ENCODE results near the gene SCARF2. TPM values are rescaled to one million over a fixed set of nuclear protein-coding genes. Genes with fewer than 3 reads are reported as not detected.

Gene SCARF2
- total RNA-seq, 1 experiment from 2014 or later: 26.3 TPM

DNA sequence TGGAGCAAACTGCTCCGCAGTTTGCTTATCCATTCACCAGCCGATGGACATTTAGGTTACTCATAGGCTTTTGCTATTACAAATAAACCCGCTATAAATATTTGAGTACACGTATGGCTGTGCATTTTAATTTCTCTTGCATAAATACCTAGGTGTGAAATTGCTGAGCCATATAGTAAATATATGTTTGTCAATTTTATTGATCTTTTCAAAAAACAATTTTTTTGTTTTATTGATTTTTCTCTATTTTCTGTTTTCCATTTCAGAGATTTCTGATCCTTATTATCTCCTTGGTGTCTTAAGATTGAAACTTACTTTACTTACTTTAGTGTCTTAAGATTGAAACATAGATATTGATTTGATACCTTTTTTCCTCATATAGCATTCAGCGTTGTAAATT, 39.2 kb downstream of the SCARF2 start (continued):
- TF ChIP-seq, protein P1, sequence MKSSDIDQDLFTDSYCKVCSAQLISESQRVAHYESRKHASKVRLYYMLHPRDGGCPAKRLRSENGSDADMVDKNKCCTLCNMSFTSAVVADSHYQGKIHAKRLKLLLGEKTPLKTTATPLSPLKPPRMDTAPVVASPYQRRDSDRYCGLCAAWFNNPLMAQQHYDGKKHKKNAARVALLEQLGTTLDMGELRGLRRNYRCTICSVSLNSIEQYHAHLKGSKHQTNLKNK (CRISPR knock-in tag; IDR thresholded peaks at IDR 0.05): no peak
- TF ChIP-seq ESRRA (CRISPR knock-in tag; IDR thresholded peaks at IDR 0.05; ENCODE audit: borderline replicate concordance) (no peak), ATF1 (CRISPR knock-in tag; IDR thresholded peaks at IDR 0.05) (no peak), ZNF423 (CRISPR knock-in tag; IDR thresholded peaks at IDR 0.05) (no peak)
- TF ChIP-seq, protein P2, sequence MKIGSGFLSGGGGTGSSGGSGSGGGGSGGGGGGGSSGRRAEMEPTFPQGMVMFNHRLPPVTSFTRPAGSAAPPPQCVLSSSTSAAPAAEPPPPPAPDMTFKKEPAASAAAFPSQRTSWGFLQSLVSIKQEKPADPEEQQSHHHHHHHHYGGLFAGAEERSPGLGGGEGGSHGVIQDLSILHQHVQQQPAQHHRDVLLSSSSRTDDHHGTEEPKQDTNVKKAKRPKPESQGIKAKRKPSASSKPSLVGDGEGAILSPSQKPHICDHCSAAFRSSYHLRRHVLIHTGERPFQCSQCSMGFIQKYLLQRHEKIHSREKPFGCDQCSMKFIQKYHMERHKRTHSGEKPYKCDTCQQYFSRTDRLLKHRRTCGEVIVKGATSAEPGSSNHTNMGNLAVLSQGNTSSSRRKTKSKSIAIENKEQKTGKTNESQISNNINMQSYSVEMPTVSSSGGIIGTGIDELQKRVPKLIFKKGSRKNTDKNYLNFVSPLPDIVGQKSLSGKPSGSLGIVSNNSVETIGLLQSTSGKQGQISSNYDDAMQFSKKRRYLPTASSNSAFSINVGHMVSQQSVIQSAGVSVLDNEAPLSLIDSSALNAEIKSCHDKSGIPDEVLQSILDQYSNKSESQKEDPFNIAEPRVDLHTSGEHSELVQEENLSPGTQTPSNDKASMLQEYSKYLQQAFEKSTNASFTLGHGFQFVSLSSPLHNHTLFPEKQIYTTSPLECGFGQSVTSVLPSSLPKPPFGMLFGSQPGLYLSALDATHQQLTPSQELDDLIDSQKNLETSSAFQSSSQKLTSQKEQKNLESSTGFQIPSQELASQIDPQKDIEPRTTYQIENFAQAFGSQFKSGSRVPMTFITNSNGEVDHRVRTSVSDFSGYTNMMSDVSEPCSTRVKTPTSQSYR (CRISPR knock-in tag; IDR thresholded peaks at IDR 0.05): no peak

DNA sequence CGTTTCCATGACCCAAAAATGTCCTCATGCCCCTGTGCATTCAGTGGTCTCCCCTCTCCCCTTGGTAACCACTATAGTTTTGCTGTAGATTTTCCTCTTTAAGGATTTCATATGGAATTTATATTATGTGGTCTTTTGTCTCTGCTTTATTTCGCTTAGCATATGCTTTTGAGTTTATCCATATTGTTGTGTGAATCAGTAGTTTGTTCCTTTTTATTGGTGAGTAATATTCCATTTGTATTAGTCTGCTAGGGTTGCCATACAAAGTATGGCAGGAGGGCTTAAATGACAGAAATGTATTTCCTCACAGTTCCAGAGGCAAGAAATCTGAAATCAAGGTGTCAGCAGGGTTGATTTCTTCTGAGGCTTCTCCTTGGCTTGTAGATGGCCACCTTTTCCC, 40.1 kb downstream of the SCARF2 start:
- TF ChIP-seq, protein P3, sequence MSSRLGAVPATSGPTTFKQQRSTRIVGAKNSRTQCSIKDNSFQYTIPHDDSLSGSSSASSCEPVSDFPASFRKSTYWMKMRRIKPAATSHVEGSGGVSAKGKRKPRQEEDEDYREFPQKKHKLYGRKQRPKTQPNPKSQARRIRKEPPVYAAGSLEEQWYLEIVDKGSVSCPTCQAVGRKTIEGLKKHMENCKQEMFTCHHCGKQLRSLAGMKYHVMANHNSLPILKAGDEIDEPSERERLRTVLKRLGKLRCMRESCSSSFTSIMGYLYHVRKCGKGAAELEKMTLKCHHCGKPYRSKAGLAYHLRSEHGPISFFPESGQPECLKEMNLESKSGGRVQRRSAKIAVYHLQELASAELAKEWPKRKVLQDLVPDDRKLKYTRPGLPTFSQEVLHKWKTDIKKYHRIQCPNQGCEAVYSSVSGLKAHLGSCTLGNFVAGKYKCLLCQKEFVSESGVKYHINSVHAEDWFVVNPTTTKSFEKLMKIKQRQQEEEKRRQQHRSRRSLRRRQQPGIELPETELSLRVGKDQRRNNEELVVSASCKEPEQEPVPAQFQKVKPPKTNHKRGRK (CRISPR knock-in tag; IDR thresholded peaks at IDR 0.05; ENCODE audit: borderline replicate concordance): no peak
- TF ChIP-seq ATF1 (CRISPR knock-in tag; IDR thresholded peaks at IDR 0.05): no peak
- no peak for TF ChIP-seq MXD4 (CRISPR knock-in tag; IDR thresholded peaks at IDR 0.05; ENCODE audit: borderline replicate concordance)
- TF ChIP-seq, protein P4, sequence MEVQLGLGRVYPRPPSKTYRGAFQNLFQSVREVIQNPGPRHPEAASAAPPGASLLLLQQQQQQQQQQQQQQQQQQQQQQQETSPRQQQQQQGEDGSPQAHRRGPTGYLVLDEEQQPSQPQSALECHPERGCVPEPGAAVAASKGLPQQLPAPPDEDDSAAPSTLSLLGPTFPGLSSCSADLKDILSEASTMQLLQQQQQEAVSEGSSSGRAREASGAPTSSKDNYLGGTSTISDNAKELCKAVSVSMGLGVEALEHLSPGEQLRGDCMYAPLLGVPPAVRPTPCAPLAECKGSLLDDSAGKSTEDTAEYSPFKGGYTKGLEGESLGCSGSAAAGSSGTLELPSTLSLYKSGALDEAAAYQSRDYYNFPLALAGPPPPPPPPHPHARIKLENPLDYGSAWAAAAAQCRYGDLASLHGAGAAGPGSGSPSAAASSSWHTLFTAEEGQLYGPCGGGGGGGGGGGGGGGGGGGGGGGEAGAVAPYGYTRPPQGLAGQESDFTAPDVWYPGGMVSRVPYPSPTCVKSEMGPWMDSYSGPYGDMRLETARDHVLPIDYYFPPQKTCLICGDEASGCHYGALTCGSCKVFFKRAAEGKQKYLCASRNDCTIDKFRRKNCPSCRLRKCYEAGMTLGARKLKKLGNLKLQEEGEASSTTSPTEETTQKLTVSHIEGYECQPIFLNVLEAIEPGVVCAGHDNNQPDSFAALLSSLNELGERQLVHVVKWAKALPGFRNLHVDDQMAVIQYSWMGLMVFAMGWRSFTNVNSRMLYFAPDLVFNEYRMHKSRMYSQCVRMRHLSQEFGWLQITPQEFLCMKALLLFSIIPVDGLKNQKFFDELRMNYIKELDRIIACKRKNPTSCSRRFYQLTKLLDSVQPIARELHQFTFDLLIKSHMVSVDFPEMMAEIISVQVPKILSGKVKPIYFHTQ (CRISPR knock-in tag; IDR thresholded peaks at IDR 0.05): no peak
- TF ChIP-seq, protein P5, sequence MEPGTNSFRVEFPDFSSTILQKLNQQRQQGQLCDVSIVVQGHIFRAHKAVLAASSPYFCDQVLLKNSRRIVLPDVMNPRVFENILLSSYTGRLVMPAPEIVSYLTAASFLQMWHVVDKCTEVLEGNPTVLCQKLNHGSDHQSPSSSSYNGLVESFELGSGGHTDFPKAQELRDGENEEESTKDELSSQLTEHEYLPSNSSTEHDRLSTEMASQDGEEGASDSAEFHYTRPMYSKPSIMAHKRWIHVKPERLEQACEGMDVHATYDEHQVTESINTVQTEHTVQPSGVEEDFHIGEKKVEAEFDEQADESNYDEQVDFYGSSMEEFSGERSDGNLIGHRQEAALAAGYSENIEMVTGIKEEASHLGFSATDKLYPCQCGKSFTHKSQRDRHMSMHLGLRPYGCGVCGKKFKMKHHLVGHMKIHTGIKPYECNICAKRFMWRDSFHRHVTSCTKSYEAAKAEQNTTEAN (CRISPR knock-in tag; IDR thresholded peaks at IDR 0.05): no peak
- no peak for TF ChIP-seq CBFB (CRISPR knock-in tag; IDR thresholded peaks at IDR 0.05; ENCODE audit: low read depth)
- TF ChIP-seq CREB1 (CRISPR knock-in tag; IDR thresholded peaks at IDR 0.05): no peak
- TF ChIP-seq, protein P6, sequence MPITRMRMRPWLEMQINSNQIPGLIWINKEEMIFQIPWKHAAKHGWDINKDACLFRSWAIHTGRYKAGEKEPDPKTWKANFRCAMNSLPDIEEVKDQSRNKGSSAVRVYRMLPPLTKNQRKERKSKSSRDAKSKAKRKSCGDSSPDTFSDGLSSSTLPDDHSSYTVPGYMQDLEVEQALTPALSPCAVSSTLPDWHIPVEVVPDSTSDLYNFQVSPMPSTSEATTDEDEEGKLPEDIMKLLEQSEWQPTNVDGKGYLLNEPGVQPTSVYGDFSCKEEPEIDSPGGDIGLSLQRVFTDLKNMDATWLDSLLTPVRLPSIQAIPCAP (CRISPR knock-in tag; IDR thresholded peaks at IDR 0.05): no peak
- TF ChIP-seq SOX15 (CRISPR knock-in tag; IDR thresholded peaks at IDR 0.05): no peak
- no peak for TF ChIP-seq ZNF263 (CRISPR knock-in tag; IDR thresholded peaks at IDR 0.05; ENCODE audit: low read depth)
- no peak for TF ChIP-seq ZNF138 (CRISPR knock-in tag; conservative IDR thresholded peaks at IDR 0.05)
- TF ChIP-seq ZNF396 (CRISPR knock-in tag; IDR thresholded peaks at IDR 0.05; ENCODE audit: borderline replicate concordance): no peak
- TF ChIP-seq, protein P7, sequence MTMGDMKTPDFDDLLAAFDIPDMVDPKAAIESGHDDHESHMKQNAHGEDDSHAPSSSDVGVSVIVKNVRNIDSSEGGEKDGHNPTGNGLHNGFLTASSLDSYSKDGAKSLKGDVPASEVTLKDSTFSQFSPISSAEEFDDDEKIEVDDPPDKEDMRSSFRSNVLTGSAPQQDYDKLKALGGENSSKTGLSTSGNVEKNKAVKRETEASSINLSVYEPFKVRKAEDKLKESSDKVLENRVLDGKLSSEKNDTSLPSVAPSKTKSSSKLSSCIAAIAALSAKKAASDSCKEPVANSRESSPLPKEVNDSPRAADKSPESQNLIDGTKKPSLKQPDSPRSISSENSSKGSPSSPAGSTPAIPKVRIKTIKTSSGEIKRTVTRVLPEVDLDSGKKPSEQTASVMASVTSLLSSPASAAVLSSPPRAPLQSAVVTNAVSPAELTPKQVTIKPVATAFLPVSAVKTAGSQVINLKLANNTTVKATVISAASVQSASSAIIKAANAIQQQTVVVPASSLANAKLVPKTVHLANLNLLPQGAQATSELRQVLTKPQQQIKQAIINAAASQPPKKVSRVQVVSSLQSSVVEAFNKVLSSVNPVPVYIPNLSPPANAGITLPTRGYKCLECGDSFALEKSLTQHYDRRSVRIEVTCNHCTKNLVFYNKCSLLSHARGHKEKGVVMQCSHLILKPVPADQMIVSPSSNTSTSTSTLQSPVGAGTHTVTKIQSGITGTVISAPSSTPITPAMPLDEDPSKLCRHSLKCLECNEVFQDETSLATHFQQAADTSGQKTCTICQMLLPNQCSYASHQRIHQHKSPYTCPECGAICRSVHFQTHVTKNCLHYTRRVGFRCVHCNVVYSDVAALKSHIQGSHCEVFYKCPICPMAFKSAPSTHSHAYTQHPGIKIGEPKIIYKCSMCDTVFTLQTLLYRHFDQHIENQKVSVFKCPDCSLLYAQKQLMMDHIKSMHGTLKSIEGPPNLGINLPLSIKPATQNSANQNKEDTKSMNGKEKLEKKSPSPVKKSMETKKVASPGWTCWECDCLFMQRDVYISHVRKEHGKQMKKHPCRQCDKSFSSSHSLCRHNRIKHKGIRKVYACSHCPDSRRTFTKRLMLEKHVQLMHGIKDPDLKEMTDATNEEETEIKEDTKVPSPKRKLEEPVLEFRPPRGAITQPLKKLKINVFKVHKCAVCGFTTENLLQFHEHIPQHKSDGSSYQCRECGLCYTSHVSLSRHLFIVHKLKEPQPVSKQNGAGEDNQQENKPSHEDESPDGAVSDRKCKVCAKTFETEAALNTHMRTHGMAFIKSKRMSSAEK (CRISPR knock-in tag; IDR thresholded peaks at IDR 0.05; ENCODE audit: borderline replicate concordance): no peak
- TF ChIP-seq KAT7 (CRISPR knock-in tag; IDR thresholded peaks at IDR 0.05; ENCODE audit: borderline replicate concordance): no peak
- POLR2A ChIA-PET: no interaction called here
- Mint-ChIP-seq H3K9me3 (no peaks in the 10 kb centered on the region), H3K27ac (peak overlapping the region; percentile 12; the same call in 1 of the 2 replicates), H3K4me1 (peaks cover 39% of the 10 kb centered on the region), H3K27me3 (ENCODE audit: low read depth) (no peaks in the 10 kb centered on the region; the same call in 1 of the 2 replicates), H3K4me3 (no peak overlapping the region), H3K36me3 (peaks cover 23% of the 10 kb centered on the region)
- DNase-seq (ENCODE audit: low spot score): no peak
- no peak for ATAC-seq
- CTCF ChIA-PET: interaction anchor here (0.9 to 4.5 kb wide), 2 partner anchors 21 kb away, joined by 6 to 30 read pairs; no protein-coding TSS in a partner anchor

All from WTC11 (cell line).